ENCODE data around the gene CFAP97D2.

CFAP97D2 gene

DNA sequence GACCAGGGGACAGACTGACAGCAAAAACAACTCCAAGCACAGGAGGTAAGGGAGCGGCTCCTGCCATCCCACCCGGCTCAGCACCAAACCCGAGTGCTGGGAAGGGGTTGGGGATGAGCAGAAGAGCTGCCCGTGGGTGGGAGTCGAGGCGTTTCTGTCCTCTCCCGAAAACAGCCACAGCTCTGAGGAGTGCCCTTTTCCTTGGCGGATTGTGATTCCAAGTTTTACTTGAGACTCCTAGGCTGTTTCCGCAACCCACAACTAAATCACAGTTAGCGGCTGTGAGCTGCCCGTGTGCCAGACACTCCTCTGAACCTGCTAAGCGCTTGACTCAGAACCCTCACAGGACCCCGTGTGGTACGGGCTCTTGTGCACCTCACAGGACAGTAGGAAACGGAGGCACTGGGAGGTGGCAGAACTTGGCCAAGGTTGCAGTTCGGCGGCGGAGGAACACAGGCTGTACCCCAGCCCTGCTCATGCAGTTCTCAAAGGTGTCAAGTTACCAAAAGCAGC is 21.4 kb downstream of the CFAP97D2 start:
- no peak for DNase-seq

DNA sequence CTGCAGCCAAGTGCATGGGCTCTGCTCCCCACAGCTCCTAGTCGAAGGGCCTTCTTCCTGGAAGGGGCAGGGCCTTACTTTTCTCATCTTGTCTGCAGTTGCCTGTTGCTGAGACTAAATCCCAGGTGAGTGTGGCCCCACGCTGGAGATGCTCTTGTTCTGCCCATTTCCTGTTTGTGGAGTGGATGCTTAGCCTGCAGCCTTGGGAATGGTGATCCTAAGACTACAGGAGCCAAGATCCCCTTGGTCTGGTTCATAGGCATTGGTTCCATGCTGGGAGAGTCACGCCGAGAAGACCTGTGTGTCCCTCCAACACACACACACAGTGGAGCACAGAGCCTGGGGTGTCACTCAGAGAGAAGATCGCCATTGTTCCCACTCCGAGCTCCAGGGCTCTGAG is 23.5 kb downstream of the CFAP97D2 start:
- DNase-seq, result no peak

DNA sequence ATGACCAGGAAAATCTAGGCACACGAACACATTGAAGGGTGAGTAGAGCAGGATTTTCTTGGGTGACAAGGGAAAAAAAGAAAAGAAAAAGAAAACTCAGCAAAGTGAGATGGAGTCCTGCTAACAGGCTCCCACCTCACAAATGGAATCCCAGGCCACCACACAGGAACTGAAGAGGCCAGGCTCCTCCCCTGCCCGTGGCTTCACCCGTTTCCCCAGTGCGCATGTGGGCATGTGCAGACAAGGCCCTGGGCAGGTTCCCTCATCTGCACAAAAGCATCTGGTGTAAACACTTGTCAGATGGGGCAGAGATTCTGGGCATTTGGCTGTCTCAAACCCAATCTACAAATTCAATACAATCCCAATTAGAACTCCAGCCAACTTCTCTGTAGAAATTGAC is 24.5 kb downstream of the CFAP97D2 start:
- peak; percentile 75 for DNase-seq

DNA sequence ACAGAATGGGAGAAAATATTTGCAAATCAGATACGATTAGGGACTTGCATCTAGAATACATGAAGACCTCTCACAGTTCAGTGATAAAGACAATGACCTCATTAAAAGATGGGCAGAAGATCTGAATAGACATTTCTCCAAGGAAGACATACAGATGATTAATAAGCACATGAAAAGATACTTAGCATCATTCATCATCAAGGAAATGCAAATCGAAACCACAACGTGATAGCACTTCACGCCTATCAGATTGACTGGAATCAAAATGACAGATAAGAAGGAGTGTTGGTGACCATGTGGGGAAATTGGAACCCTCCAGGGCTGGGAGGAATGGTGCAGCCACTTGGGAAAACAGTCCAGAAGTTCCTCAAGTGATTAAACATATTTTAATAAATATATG is 25.8 kb downstream of the CFAP97D2 start:
- peak; percentile 39 for DNase-seq

DNA sequence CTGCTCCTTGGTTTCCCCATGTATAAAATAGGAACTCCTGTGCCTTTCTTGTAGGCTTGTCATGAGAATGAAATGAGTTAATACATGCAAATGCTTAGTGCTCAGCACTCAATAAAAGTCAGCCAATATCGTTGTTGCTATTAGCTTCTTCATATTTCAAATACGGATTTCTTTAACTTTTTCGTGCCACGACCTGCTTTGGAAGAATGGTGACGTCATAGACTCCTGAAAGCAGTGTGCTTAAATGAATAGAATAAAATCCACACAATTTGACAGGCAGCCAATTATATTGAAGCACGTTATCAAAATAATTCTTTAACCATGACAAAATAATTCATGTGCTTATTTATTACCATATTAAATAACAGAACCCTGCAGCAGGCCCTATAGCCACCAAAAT is 29.1 kb downstream of the CFAP97D2 start:
- no peak for DNase-seq

DNA sequence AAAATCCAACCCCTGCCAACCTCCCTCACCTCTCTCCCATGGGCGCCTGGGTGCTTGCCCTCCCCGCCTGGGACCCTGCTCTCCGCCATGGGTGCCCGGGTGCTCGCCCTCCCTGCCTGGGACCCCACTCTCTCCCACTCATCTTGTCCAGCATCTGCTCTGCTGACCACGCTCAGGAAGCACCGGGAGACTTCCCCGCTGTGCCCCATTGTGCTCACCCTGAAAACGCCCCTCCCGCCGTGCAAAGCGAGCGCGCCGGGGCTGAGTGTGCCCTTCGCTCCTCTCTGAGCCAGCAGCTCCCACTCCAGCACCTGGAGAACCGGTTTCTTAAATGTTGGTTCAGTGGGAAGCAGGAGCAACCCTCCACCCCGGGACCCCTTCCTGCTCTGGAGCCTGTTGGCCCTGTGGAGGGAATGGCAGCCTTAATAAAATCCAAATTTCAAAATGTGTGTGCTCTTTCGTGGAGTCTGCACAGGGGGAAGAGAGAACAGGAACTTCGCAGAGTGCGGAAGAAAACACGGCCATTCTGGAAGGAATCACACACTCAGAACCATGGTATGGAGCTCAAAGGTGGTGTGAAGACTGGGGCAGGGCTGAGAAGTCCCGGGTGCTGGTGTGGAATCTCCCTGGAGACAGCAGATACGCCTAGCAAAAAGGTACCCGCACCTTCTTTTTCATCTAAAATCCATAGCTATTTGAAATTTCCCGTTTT is 32.5 kb downstream of the CFAP97D2 start:
- DNase-seq, result peak; percentile 25

DNA sequence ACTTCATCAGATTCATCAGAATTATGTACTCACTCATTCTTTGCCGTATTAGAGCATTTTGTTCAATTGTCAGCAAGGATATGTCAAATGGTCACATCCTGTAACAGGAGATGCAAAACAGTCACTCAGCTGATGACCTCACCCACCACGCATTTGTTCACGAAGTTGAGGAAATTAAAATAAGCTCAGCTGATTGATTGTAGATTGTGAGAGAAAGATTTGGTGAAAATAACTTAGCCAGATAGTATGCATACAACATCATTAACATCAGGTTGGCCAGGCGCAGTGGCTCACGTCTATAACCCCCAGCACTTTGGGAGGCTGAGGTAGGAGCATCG is 33.1 kb downstream of the CFAP97D2 start:
- peak; percentile 21 for DNase-seq

DNA sequence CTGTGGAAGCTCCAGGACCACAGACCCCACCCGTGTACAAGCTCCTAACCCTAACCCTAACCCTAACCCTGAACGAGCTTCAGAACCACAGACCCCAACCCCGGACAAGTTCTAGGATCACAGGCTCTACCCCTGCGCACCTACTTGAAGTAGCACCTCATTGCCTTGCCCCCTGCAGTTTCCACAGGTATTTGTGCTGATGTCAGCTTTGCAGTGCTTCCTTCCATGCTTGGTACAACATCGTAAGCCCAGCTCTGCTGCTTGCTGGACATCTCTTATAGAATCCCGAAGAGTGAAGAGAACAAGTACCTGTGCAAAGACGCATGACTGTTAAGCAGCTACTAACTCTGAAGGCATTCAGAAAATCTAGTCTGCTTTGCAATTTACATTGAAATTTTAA is 34.9 kb downstream of the CFAP97D2 start:
- DNase-seq, result peak; percentile 39

DNA sequence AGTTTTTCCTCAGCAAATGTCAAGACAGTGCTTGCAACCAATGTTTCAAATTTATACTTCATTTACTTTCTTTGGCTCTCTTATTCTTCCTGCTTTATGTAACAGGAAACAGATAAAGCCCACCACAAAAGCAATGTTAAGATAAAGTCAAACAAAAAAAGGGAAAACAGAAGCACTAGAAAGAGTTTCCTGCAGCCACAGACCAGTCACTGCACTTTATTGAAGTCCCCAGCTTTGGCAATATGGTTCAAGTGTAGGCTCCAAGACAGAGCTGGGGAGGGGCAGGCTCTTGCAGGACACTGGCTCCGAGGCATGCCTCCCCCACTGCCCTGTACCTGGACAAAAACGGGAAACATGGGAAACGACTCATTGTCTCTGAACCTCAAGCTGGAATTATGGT is 40.3 kb downstream of the CFAP97D2 start:
- DNase-seq, result no peak

DNA sequence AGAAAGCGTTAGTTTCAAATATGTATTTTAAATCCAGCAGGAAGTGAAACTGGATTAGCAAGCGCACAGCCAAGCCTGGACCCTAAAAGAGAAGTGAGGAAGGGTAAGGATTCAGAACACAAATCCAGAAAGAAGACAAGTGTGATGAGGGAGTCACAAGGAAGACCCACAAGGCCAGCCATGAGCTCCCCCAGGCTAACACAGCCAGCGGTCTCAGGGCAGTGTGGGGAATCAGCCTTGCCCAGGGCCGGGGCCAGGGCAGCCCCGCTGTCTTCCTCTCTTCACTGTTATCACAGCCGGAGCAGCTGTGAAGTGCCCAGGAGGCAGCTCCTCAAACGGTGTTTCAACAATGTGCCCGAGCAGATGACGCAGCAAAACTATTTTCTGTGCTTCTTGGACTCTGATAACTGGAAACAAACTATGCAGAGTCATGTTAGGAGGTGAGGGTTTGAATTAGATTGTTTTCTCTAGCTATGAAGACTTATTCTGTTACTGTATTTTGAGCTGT is 43.5 kb downstream of the CFAP97D2 start:
- no peak for DNase-seq

DNA sequence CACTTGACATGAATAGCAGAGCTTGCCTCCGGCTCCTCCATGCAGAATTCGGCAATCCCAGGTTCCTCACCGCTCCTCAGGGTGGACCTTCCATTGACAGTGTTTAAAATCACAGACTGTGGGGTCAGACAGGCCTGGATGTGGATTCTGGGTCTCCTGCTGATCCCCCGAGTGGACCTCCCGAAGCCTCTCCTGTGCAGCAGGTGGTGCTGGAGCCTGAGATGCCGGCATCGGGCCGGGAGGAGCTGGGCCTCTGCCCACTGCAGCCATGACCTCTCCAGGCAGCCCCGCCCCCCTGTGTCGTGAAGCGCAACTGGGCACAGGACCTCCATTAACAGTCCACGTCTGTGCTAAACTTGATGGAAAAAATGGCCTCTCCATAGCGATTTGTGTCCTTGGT is 45.1 kb downstream of the CFAP97D2 start:
- DNase-seq, result no peak

DNA sequence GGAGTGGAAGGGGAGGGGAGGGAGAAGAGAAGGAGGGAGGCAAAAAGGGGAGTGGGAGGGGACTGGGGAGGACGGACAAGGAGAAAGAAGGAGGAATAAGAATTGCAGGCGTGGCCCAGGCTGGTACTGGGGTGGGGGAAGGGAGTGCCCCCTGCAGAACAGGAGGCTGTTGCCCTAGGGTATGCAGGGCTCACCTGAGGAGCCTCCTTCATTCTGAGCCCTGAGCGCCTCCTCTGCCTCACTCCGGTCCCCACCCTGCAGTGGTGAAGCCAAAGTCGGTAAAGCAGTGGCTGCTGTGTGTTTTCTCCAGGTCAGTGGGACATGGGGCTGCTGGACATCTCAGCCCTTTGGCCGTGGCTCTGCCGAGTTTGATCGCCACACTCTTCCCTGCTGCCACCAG is 46.6 kb downstream of the CFAP97D2 start:
- DNase-seq, result peak; percentile 63

DNA sequence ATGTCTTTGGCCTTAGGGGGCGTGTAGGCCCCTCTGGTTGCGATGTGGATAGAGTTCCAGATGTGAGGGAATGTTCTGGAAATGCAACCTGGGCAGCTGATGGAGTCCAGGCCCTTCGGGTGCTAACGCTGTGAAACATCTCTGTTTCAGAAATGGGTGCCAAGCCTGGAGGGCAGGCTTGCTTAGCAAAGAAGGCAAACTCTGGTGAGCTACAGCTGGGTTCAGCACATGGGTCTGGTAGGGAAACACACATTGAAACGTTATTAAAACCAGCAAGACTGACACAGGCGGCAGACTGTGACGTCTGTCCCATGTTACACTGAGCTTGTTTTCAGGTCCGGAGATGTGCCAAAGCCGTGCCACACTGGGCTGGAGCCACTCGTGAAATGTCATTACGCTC is 47.0 kb downstream of the CFAP97D2 start:
- no peak for DNase-seq

DNA sequence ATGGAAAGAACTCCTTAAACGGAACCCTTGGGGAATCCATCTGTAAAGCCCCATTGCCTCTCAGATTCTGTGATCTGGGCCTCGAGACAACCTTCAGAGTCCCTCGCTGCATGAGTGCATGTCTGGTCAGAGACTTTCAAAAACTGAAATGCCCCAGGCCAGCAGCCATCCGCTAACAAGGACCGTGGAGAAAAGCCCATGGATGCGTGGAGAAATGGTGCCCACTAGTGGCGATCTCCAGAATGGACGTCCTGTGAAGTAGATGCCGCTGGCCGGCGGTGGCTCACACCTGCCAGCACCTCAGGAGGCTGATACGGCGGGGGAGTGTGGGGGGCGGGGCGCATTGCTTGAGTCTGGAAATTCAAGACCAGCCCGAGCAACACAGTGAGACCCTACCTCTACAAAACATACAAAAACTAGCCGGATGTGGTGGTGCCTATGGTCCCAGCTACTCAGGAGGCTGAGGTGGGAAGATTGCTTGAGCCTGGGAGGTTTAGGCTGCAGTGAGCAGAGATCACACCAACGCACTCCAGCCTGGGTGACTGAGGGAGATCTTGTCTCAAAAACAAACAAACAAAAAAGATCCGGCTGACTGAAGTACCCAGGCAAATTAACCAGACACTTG is 47.8 kb downstream of the CFAP97D2 start:
- DNase-seq, result peak; percentile 94

DNA sequence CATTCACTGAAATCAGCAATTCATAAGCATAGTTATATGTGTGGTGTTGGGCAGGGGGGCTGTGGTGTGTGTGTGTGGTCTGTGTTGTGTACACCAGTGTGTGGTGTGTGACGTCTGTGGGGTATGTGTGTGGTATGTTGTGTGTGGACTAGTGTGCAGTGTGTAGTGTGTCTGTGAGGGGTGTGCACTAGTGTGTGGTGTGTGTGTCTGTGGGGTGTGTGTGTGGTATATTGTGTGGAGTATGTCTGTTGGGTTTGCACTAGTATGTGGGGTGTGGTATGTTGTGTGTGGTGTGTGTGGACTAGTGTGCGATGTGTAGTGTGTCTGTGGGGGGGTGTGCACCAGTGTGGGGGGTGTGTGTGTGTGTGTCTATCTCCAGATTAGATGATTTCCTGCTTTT is 48.5 kb downstream of the CFAP97D2 start:
- no peak for DNase-seq

DNA sequence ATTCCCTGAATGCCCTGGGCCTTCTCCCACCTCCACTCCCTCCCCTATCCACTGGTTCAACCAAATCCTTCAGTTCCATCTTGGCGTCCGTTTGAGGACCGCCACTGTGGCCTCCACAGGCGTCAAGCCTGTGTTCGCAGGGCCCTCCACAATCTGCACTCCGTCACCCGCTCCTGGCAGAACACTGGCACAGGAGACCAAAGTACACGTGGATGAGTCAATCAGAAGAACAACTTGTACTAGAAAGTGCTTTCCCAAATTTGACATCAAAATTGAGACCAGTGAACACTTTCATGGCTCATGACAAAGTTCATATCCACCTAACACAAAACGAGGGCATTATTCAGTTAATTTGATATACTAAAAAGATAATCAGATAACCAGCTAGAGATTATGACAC is 49.1 kb downstream of the CFAP97D2 start:
- DNase-seq, result no peak

DNA sequence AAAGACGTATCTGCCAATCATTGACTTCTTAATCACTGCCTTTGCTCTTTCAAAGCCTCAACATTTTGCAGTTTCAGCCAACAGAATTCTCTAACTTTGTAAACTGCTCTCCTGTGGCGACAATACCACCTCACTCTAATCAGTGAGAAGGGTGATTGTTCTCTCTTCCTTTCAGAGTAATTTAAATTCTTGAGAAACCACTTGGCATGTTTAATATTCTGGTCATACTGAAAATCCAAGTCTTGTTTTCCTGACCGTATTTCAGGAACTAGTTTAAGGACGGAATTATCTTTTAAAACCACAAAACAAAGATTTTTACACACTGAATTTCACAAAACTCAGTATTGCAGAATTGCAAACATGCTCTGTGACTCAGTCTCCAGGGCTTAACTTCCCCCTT is 50.4 kb downstream of the CFAP97D2 start:
- DNase-seq, result no peak

DNA sequence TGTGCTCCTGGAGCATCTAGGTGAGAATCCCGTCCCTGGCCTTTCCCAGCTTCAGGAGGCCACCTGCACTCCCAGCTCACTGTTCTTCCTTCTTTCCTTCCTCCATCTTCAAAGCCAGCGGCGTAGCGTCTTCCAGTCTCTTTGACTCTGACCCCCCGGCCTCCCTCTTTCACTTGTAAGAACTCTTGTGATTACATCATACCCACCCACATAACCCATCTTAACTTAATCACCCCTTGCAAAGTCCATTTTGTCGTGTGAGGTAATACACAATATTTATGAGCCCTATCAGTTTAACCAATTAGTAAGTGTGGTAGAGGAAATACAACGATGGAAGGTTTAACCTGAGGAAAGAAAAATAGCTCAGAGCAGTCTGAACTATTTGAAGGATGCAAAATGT is 51.1 kb downstream of the CFAP97D2 start:
- no peak for DNase-seq

DNA sequence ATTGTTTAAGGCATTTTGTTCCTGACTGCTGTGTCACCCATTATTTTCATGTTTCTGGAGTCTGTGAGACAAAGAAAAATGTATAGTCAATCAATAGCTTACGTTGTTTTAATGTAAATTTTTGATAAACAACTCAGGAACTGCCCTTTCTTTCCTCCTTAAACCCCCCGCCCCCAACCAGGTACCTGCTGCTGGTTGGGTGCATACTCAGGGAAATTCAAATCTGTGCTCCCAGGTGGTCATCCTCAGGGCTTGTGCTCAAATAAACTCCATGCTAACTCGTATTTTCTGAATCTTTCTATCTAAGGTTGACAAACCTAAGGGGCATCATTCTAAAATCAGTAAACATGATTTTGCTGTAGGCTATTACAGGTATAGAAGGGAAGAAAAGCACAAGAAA is 51.5 kb downstream of the CFAP97D2 start:
- DNase-seq, result no peak

DNA sequence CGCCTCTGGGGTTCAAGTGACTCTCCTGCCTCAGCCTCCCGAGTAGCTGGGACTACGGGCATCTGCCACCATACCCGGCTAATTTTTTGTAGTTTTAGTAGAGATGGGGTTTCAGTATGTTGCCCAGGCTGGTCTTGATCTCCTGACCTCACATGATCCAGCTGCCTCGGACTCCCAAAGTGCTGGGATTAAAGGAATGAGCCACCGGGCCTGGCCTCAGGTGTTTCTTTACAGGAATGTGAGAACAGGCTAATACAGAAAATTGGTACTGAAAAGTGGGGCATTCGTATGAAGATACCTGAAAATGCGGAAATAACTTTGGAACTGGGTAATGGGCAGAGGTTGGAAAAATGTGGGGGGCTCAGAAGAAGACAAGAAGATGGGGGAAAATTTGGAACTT is 52.8 kb downstream of the CFAP97D2 start:
- DNase-seq, result no peak

DNA sequence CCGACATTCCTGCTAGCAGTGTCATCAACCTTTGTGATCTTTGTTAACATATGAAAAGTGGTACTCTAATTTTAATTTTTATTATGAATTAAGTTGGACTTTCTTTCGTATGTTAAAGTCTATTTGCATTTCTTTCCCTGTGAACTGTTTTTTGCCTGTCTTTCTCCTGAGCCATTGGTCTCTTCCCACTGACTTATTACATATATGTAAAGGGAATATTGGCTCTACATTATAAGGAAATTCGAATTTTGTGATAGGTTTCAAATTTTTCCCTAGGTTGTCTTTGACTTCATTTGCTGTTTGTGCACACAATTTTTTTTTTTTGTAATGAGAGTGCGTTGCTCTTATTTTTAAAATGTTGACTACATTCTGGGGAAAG is 55.2 kb downstream of the CFAP97D2 start:
- DNase-seq, result no peak

DNA sequence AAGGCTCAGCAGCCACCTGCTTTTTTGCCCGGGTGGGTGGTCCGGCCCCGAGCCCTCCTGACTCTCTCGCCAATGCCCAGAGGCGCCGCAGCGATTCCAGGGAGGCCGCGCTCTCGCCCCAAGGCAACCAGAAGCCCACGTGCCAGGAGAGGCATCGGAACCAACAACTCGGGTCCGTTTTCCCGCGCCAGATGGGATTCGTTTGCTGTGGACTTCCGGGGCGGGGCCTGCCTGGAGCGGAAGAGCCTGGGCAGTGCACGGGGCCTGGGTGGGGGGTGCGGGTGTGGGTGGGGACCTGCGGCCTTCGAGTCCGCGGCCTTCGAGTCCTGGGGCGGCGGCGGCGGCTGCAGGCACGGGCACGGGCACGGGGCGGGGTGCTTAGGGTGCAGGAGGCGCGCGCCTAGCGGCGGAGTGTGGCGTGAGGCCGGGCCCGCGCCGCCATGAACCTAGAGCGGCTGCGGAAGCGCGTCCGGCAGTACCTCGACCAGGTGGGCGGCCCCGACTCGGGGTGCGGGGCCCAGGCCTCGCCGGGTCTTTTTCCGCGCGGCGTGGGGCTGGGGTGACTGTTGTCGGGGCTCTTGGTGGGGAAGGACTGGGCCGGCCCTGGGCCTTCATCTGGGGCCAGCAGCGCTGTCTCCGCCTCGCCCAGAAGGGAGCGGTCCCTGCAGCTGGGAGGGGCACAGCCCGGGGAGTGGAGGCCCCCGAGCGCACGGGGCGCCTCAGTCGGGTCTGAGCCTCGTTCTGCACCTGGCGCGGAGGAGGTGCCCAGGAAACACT is 55.8 kb downstream of the CFAP97D2 start, which contains the start of gene CDC16:
CDC16 (plus strand) TSS at position 253 of the 777 bp plus-strand sequence; CDS start at position 441, 188 bp downstream.
- DNase-seq, result peak; percentile 94

DNA sequence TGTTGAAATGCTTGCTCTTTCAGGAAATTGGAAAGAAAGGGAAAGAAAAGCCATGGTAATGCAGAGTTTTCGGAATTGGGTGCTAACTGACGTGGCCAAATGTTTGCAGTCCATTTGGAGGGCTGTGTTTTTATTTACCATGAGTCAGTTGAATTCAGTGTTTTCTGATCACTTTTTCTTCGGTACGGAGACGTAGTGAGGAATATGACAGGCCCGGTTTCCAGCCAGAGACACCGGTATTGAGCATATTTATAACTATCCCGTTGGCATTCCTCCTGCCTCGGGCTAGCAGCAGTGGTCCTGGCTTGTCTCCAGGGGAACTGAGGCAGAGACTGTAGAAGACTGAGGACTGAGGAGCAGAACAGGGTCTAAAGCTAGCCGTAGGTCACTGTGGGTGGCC is 56.6 kb downstream of the CFAP97D2 start:
- DNase-seq, result no peak

DNA sequence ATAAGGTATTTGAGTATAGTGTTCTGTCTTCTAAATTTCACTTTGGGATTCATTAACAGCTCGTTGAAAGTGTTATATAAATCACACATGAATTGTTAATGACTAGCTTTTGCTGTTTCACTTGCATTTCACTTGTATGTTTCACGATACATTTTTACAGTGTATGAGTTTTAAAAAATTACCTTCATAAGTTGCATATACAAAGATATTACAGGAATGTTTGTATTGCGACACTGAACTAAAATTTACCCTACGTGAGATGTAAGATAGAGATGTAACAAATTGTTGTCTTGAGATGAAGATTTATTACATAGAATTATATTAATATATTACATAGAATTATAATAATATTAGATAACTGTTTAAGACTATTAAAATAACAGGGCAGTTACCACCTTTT is 57.2 kb downstream of the CFAP97D2 start:
- no peak for DNase-seq
